UCSD-AML1 (cell line): Measurements from ENCODE around the gene PSG6.
"Not testable (repeated sequence)": the region's sequence is repeated elsewhere in the genome, so short reads cannot be mapped to it uniquely, and the experiment has no call there.

Experiments
- DNase-seq: peaks from one replicate; lab custom pipeline; 2025; ENCODE audit not compliant: unreplicated experiment; lab: John Stamatoyannopoulos, UW

Gene PSG6

DNA sequence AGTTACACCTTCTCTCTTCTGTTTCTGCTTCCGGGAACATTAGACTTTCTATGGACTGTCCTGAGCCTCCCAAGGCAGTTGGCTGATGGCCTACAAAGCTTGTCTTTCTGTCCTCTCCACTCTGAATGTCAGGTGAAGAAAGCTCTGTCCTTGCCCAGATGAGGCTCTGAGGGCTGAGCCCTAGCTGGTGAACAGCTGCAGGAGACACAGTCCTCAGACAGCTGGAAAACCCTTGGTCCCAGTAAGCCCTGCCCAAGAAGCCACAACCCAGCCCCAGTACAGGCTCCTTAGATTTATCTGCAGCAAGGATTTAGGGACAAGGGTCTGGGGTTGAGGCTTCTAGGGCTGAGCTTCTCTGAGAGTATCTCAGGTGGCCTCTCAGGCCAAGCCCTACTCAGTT lies 64.5 kb downstream of the PSG6 start:
- DNase-seq: not testable (repeated sequence)

DNA sequence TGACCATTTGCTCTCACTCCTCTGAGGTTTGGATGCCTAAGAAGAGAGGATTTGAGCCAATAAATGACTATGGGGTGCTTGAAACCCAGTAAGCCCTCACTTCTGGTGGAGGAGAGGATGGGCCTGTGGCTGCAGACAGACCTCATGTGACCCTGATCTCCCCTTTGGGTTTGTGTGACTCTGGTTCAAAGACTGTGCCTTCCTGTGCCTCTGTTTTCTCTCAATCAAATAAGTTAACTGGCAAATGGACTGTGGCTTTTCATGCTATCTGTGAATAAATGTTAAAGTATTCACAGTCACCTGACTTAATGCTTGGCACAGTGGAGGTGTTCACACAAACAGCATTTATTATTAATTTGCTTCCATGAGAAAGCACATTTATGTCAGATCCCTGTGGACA lies 64.9 kb downstream of the PSG6 start:
- not testable (repeated sequence) for DNase-seq
